Parathyroid adenoma (tissue), 2 donors: ENCODE data around the gene IMPA2.

ENCODE experiments used
- H2AFZ ChIP-seq: fragments of 300-600 bp; sonication (generic); one replicate; pipeline ENCODE4 v1.7.0; 2017; ENCODE audit warnings: antibody characterized with exemption, mild to moderate bottlenecking
- H3K27ac ChIP-seq: fragments of 300-600 bp; sonication (generic); one replicate; pipeline ENCODE4 v1.7.0; 2017
- H3K27me3 ChIP-seq: fragments of 300-600 bp; sonication (generic); one replicate; pipeline ENCODE4 v1.7.0; 2017; ENCODE audit warnings: low read length; ENCODE audit not compliant: control insufficient read depth, insufficient read depth
- H3K36me3 ChIP-seq: fragments of 300-600 bp; sonication (generic); one replicate; pipeline ENCODE4 v1.7.0; 2017; ENCODE audit warnings: low read length; ENCODE audit not compliant: control insufficient read depth, insufficient read depth
- H3K4me1 ChIP-seq: fragments of 300-600 bp; sonication (generic); one replicate; pipeline ENCODE4 v1.7.0; 2017; ENCODE audit warnings: control low read depth
- H3K4me2 ChIP-seq: fragments of 300-600 bp; sonication (generic); one replicate; pipeline ENCODE4 v1.7.0; 2017; ENCODE audit warnings: low read length
- H3K4me3 ChIP-seq: fragments of 300-600 bp; sonication (generic); one replicate; pipeline ENCODE4 v1.7.0; 2017; ENCODE audit warnings: low read depth, low read length
- H3K79me2 ChIP-seq: fragments of 300-600 bp; sonication (generic); one replicate; pipeline ENCODE4 v1.7.0; 2017; ENCODE audit warnings: control low read depth
- H3K9ac ChIP-seq: fragments of 300-600 bp; sonication (generic); one replicate; pipeline ENCODE4 v1.7.0; 2017; ENCODE audit warnings: mild to moderate bottlenecking
- H3K9me3 ChIP-seq: fragments of 300-600 bp; sonication (generic); one replicate; pipeline ENCODE4 v1.7.0; 2017; ENCODE audit warnings: low read length; ENCODE audit not compliant: control insufficient read depth
- TF ChIP-seq, protein P1 (sequence below): fragments of 300-600 bp; sonication (generic); IDR thresholded peaks from one replicate; pipeline ENCODE4 v1.7.0; 2017; ENCODE audit warnings: antibody characterized with exemption, mild to moderate bottlenecking
- donor health status: primary hyperparathyroidism.

Gene IMPA2

GRCh38 chr18:11989174-11989573 lies 7.9 kb downstream of the IMPA2 start:
- H3K9me3 ChIP-seq, result no peaks in the 10 kb centered on the region
- H3K27ac ChIP-seq, result no peak overlapping the region
- TF ChIP-seq, protein P1, sequence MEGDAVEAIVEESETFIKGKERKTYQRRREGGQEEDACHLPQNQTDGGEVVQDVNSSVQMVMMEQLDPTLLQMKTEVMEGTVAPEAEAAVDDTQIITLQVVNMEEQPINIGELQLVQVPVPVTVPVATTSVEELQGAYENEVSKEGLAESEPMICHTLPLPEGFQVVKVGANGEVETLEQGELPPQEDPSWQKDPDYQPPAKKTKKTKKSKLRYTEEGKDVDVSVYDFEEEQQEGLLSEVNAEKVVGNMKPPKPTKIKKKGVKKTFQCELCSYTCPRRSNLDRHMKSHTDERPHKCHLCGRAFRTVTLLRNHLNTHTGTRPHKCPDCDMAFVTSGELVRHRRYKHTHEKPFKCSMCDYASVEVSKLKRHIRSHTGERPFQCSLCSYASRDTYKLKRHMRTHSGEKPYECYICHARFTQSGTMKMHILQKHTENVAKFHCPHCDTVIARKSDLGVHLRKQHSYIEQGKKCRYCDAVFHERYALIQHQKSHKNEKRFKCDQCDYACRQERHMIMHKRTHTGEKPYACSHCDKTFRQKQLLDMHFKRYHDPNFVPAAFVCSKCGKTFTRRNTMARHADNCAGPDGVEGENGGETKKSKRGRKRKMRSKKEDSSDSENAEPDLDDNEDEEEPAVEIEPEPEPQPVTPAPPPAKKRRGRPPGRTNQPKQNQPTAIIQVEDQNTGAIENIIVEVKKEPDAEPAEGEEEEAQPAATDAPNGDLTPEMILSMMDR, result no peak
- H3K79me2 ChIP-seq, result peaks cover 8% of the 10 kb centered on the region
- H2AFZ ChIP-seq, result no peak overlapping the region
- no peaks in the 10 kb centered on the region for H3K36me3 ChIP-seq
- H3K9ac ChIP-seq, result no peak overlapping the region
- no peaks in the 10 kb centered on the region for H3K27me3 ChIP-seq
- H3K4me1 ChIP-seq, result peaks cover 5% of the 10 kb centered on the region
- H3K4me2 ChIP-seq, result no peak overlapping the region
- H3K4me3 ChIP-seq, result no peak overlapping the region

- no peaks in the 10 kb centered on the region for H3K36me3 ChIP-seq
- no peak overlapping the region for H3K9ac ChIP-seq
- no peak overlapping the region for H3K4me2 ChIP-seq
- H3K4me1 ChIP-seq, result peaks cover 5% of the 10 kb centered on the region
- TF ChIP-seq, protein P1, result no peak
- no peaks in the 10 kb centered on the region for H3K27me3 ChIP-seq
- no peak overlapping the region for H3K4me3 ChIP-seq
- H2AFZ ChIP-seq, result peak overlapping the region; percentile 6
- no peaks in the 10 kb centered on the region for H3K9me3 ChIP-seq
- H3K27ac ChIP-seq, result no peak overlapping the region
- peaks cover 8% of the 10 kb centered on the region for H3K79me2 ChIP-seq
Observed at GRCh38 chr18:11989966-11990380, 8.7 kb downstream of the IMPA2 start.

DNA sequence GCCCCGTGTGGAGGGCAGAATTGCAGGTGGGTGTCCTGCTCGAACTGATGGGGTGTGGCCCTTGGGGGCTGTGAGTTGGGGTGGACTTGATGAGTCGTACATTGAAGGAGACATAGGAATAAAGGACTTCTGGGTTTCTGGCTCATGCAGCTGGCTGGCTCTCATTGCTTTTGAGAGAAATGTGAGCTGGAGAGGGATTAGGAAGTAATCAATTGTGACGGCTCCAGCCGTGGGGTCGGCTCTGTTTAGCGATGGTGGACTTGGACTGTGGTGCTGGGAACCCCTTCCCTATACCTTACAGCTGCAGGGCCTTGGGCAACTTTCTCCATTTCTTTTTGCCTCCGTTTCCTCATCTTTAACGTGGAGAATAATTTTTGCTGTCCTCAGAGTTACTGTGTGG lies 9.2 kb downstream of the IMPA2 start:
- Histone ChIP-seq H2AFZ (no peak overlapping the region), H3K27ac (no peak overlapping the region), H3K4me3 (no peak overlapping the region), H3K4me2 (no peak overlapping the region), H3K36me3 (no peaks in the 10 kb centered on the region), H3K9ac (no peak overlapping the region), H3K9me3 (no peaks in the 10 kb centered on the region), H3K4me1 (peaks cover 8% of the 10 kb centered on the region), H3K27me3 (no peaks in the 10 kb centered on the region), H3K79me2 (peaks cover 8% of the 10 kb centered on the region)
- TF ChIP-seq, protein P1, result no peak

DNA sequence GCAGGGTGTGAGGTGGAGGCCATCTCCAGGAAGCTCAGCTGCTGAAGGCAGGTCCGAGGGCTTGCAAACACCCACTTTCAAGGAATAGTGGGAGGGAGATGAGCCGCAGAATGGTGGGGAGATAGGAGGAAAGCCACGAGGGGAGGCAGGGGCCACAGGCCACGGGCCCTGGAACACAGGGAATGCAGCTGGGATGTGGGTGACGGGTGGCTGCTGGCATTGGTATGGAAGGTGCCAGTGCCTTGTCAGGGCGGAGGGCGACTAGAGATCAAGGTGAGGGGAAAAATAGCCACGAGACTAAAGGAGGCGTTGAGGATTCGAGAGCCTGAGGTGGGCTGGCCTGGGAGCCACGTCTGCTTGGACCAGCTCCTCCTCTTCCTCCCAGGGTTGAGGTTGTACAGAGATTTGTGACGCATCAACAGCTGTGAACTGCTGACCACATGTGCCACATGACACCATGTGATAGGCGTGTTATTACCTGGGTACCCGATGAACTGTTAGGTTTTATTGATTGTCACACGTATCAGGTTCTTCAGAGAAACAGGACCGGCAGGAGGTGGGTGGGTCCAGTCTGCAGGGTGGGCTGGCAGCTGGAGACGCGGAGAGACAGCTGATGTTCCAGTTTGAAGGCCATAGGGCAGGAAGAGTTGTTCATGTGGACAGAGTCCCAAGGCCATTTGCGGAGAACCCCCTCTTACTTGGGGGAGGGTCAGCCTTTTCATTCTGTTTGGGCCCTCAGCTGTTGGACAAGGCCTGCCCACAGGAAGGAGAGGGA lies 9.9 kb downstream of the IMPA2 start:
- Histone ChIP-seq H3K79me2 (peaks cover 8% of the 10 kb centered on the region), H3K9me3 (no peaks in the 10 kb centered on the region), H3K4me2 (no peak overlapping the region), H3K9ac (no peak overlapping the region), H2AFZ (no peak overlapping the region), H3K36me3 (no peaks in the 10 kb centered on the region), H3K27me3 (no peaks in the 10 kb centered on the region), H3K27ac (no peak overlapping the region), H3K4me1 (peaks cover 8% of the 10 kb centered on the region), H3K4me3 (no peak overlapping the region)
- TF ChIP-seq, protein P1, result no peak
